ENCODE results near the gene ATP5F1D.
"Not testable (repeated sequence)": the region's sequence is repeated elsewhere in the genome, so short reads cannot be mapped to it uniquely, and the experiment has no call there.

ATP5F1D gene

GRCh38 chr19:1246265-1247087 lies 4.9 kb downstream of the ATP5F1D start:
- in situ Hi-C loops (cut with MboI; ENCODE audit: low sequenced_read_pairs), result not testable (repeated sequence)

- in situ Hi-C loops (cut with MboI; ENCODE audit: low sequenced_read_pairs), result no loop called here
Measured at GRCh38 chr19:1247748-1248138, 6.2 kb downstream of the ATP5F1D start.

GRCh38 chr19:1248139-1248785 lies 6.7 kb downstream of the ATP5F1D start, which contains the start of gene MIDN:
Gene MIDN, plus strand, starts transcription at chr19:1248583. Its CDS starts 1,714 bp downstream, at chr19:1250297.
- in situ Hi-C loops (cut with MboI; ENCODE audit: low sequenced_read_pairs), result no loop called here

- in situ Hi-C loops (cut with MboI; ENCODE audit: low sequenced_read_pairs), result no loop called here
Measured at GRCh38 chr19:1248786-1249297, 7.3 kb downstream of the ATP5F1D start.

- in situ Hi-C loops (cut with MboI; ENCODE audit: low sequenced_read_pairs), result no loop called here
Measured at GRCh38 chr19:1249298-1249989, 7.9 kb downstream of the ATP5F1D start.

- in situ Hi-C loops (cut with MboI; ENCODE audit: low sequenced_read_pairs), result no loop called here
Measured at GRCh38 chr19:1249990-1250436, 8.5 kb downstream of the ATP5F1D start.

GRCh38 chr19:1250437-1251260 lies 9.1 kb downstream of the ATP5F1D start:
- in situ Hi-C loops (cut with MboI; ENCODE audit: low sequenced_read_pairs), result no loop called here

GRCh38 chr19:1251330-1252220 lies 10.0 kb downstream of the ATP5F1D start:
- in situ Hi-C loops (cut with MboI; ENCODE audit: low sequenced_read_pairs), result no loop called here

GRCh38 chr19:1252221-1252820 lies 10.8 kb downstream of the ATP5F1D start:
- in situ Hi-C loops (cut with MboI; ENCODE audit: low sequenced_read_pairs), result no loop called here

GRCh38 chr19:1252821-1253513 lies 11.4 kb downstream of the ATP5F1D start:
- in situ Hi-C loops (cut with MboI; ENCODE audit: low sequenced_read_pairs), result no loop called here

GRCh38 chr19:1253514-1254080 lies 12.0 kb downstream of the ATP5F1D start:
- in situ Hi-C loops (cut with MboI; ENCODE audit: low sequenced_read_pairs), result no loop called here

GRCh38 chr19:1254081-1254527 lies 12.6 kb downstream of the ATP5F1D start:
- in situ Hi-C loops (cut with MboI; ENCODE audit: low sequenced_read_pairs), result no loop called here

GRCh38 chr19:1254530-1255185 lies 13.1 kb downstream of the ATP5F1D start:
- in situ Hi-C loops (cut with MboI; ENCODE audit: low sequenced_read_pairs), result no loop called here

GRCh38 chr19:1255186-1256161 lies 13.9 kb downstream of the ATP5F1D start:
- in situ Hi-C loops (cut with MboI; ENCODE audit: low sequenced_read_pairs), result no loop called here

GRCh38 chr19:1256646-1257474 lies 15.3 kb downstream of the ATP5F1D start:
- in situ Hi-C loops (cut with MboI; ENCODE audit: low sequenced_read_pairs), result no loop called here
